ENCODE results near the gene ADM. TPM values are rescaled to one million over a fixed set of nuclear protein-coding genes. Genes with fewer than 3 reads are reported as not detected.
"Not testable (repeated sequence)": the region's sequence is repeated elsewhere in the genome, so short reads cannot be mapped to it uniquely, and the experiment has no call there.

Gene ADM
- total RNA-seq = 132 and 144 TPM in 2 replicates

GRCh38 chr11:10304495-10305261 is at the start of gene ADM:
TSS of gene ADM (plus strand) at chr11:10305073. CDS start at chr11:10305701, 628 bp downstream.
- no peak for DNase-seq (ENCODE audit: low read depth, low spot score)

DNA sequence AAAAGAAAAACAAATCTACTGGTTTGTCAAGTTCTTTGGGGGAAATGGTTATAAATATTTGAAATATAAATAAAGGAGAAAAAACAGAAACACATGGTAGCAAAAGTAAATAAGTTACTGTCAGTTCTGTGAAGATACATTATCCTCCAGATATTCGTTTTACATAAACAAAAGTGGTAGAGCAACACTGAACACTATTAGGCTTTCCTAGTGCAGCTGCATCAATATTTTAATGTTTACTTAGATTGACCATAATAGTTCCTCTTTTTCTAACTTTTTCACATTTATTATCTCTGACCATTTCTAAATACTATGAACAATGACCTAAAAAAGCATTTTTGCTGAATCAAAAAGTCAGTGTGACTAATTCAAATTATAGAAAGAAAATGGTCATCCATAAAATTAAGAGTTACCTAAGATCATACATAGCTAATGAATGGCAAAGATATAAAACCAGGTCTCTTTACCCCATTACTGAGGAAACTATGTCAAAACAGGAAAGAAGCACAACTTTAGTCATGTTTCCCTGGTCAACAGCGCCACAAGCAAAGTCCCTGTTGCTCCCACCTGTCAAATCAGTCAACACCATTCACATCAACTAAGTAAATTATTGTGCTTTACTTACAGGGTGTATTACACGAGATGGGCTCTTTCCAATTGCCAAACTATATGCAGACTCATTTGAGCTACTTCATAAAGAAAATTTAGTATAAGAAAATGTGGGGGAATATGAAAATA is 49.3 kb upstream of the ADM start:
- DNase-seq (ENCODE audit: low read depth, low spot score) = no peak

GRCh38 chr11:10257478-10257877 is 47.4 kb upstream of the ADM start:
- no peak for DNase-seq (ENCODE audit: low read depth, low spot score)

DNA sequence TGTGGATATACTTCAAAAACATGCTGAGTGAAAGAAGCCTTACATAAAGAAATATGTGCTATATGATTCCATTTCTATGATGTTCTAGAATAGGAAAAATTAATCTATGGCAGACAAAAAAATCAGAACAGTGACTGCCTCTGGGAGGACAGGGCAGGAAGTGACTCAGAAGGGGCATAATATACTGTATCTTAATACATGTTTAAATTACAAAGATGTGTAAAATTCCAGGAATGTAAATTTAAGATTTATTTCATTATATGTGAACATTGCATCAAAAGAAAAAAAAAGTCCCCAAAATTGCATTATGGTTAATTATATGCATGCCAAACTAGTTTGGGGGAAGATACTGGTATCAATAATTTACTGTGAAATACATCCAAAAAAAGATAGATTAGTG is 43.1 kb upstream of the ADM start:
- DNase-seq (ENCODE audit: low read depth, low spot score) = no peak

DNA sequence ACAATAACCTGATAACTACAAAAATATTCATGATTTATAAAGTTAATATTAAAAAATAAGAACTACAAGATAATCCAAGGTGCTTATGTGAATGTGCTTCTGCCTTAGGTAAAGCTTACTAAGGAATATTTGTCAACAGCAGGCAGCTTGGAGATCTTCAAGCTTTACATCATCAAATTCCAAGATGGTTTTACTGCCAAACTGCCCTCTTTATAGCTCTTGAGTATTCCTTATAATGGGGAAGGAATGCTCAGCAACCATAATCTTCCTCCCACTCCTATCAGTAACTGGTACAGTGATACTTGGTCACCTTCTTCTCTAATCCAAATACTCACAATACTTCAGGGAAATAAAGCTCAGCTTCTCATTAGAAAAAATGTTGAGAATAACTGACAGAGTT is 40.9 kb upstream of the ADM start:
- no peak for DNase-seq (ENCODE audit: low read depth, low spot score)

DNA sequence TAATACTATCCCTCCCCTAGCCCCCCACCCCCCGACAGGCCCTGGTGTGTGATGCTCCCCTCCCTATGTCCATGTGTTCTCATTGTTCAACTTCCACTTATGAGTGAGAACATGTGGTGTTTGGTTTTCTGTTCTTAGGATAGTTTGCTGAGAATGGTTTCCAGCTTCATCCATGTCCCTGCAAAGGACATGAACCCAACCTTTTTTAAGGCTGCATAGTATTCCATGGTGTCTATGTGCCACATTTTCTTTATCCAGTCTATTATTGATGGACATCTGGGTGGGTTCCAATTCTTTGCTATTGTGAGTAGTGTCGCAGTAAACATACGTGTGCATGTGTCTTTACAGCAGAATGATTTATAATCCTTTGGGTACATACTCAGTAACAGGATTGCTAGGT is 40.2 kb upstream of the ADM start:
- not testable (repeated sequence) for DNase-seq (ENCODE audit: low read depth, low spot score)

- DNase-seq (ENCODE audit: low read depth, low spot score) = no peak
These were observed 38.9 kb upstream of the ADM start for GRCh38 chr11:10265936-10266335.

DNA sequence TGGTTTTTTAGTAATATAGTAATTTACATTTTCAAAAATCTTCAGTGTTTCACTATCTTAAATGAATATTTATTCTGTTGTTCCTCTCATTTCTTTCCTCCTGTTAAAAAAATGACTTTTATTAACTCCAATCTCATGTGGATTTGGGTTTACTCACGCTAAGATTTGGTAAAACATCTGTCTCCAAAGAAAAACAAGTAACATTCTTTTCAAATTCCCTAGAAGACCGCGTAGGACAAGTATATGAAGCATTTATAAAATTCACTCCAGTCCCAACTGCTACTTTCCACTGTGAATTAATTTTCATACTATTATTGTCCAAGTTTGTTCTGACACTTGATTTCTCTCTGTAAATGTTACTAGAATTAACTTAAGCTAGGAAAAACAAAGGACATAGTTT is 37.1 kb upstream of the ADM start:
- DNase-seq (ENCODE audit: low read depth, low spot score) = no peak

GRCh38 chr11:10268746-10269488 is 36.0 kb upstream of the ADM start:
- no peak for DNase-seq (ENCODE audit: low read depth, low spot score)

- DNase-seq (ENCODE audit: low read depth, low spot score) = no peak
These were observed 32.7 kb upstream of the ADM start for GRCh38 chr11:10272132-10272531.

GRCh38 chr11:10273738-10274137 is 31.1 kb upstream of the ADM start:
- no peak for DNase-seq (ENCODE audit: low read depth, low spot score)

GRCh38 chr11:10274726-10275125 is 30.1 kb upstream of the ADM start:
- DNase-seq (ENCODE audit: low read depth, low spot score) = no peak

- no peak for DNase-seq (ENCODE audit: low read depth, low spot score)
These were observed 29.2 kb upstream of the ADM start for GRCh38 chr11:10275714-10276113.

GRCh38 chr11:10282117-10282516 is 22.8 kb upstream of the ADM start:
- DNase-seq (ENCODE audit: low read depth, low spot score) = no peak

GRCh38 chr11:10283991-10284390 is 20.9 kb upstream of the ADM start:
- no peak for DNase-seq (ENCODE audit: low read depth, low spot score)

DNA sequence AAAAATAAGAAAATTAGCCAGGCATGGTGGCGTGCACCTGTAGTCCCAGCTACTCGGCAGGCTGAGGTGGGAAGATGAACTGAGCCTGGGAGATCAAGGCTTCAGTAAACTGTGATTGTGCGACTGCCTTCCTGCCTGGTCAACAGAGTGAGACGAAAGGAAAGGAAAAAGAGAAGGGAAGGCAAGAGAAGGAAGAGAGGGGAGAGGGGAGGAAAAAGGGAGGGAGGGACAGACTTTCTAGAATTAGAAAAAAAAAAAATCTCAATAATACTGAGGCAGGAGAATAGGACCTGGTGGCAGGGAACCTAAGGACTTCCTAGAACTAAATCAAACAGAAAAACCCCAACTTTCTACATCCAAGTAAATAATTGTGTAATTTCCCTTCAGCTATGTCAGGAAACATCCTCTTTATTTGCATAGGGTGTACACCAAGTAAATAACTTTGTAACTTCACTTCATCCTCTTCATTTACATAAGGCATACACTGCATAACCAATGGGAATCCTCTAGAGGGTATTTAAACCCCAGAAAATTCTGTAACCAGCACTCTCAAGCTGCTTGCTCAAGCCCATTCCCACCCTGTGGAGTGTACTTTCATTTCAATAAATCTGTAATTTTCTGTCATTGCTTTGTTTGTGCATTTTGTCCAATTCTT is 19.6 kb upstream of the ADM start:
- DNase-seq (ENCODE audit: low read depth, low spot score) = no peak

DNA sequence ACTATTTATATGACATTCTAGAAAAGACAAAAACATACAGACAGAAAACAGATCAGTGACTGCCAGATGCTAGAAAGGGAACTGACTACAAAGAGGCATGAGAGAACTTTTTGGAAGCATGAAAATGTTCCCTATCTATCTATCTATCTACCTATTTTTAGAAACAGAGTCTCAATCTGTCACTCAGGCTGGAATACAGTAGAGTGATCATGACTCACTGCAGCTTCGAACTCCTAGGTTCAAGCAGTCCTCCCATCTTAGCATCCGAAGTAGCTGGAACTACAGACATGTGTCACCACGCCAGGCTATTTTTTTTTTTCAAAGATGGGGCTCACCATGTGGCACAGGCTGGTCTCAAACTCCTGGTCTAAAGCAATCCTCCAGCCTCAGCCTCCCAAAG is 17.7 kb upstream of the ADM start:
- no peak for DNase-seq (ENCODE audit: low read depth, low spot score)

DNA sequence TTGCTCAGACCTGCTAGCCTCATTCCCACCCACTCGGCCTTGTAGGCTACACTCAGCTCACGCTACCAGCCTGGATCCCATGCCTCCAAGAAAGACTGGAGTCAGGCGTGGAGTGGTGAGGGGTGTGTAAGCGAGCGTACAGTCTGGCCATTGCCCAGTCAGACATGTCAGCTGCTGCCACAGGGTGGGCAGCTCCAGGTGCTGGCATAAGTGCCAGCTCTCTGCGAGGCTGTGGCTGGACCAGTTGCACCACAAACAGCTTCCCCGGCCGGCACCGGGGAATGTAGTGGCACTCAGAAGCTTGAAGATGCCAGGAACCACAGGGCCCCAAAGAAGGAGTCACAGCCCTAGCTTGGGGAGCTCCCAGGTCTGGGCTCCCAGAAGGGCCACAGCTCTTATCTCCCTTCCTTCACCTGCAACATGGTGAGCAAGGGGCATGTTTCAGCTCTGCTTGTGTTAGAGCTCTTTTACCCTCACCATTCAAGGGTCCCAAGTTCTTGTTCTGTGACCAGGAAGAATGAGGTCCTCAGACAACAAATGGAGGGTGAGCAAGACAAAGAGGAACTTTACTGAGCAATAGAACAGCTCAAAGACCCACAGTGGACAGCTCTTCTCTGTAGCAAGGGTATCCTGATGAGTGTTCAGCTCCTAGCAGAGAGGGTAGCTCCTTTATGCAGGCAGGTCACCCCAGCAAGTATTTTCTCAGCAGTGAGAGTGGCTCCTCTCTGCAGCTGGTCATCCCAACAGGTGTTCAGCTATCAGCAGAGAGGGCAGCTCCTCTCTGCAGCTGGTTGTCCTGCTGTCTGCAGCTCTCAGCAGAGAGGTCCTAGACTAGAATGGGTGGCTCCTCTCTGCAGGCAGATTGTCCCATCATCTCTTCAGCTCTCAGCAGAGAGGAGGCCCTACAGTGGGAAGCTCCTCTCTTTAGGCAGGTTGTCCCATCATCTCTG is 16.8 kb upstream of the ADM start:
- DNase-seq (ENCODE audit: low read depth, low spot score) = no peak

DNA sequence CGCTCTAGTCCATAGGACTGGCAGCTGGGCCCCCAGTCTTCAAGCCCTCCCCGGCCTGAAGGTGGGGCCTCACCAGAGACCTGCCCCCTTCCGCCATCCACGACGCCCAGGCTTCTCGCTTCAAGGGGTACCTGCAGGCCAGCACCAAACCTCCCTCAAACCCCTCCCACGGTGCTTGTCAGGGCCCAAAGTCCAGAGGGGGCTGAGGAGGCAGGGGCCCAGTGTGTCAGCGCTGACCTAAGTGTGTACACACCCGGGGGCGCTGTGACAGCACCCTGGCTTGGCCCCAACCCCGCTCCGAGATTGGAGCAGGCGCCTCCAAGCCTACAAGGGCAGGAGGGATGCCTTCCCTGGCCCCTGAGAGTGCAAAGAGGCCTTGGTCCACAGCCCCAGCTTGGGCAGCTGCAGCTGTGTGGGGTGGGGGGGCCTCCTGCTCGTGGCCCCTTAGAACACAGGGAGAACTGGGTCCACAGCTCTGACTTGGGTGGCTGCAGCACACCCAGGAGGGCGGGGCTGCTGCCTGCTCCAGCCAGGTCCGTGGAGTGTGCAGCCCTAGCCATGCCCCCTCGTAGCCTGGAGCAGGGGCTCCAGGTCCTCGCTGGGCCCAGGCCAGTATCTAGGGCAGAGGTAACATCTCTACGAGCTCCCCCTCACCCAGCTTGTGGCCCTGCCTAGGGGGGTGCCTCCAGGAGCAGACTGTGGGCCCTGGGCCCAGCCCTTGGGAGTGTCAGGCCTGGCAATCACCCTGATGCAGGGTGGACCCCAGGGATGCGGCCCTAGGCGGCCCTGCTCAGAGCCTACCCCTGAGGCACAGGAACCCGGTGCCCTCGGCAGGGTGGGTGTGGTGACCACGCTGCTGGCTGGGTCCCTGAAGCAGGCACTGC is 15.8 kb upstream of the ADM start:
- no peak for DNase-seq (ENCODE audit: low read depth, low spot score)

Measured in pulmonary artery endothelial cell (primary cell).